Measurements from ENCODE around the gene ZNF292.

DNA sequence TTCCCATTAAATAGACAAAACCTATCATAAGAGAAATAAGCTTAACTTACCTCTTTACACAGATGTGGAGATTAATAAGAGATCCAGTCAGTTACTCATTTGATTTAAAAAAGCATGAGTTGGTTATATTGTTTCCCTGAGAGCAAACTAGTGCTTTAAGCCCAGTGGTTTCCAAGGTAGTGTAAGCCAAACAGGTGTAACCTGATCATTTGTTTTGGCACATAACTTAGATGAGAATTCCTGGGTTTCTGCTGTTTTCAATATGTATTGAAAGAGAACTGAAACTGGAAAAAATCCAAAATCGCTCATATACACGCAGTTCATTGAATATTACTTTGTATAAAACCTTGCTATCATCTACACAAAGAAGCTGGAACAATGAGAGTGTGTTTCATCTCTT, 136.5 kb downstream of the ZNF292 start:
- TF ChIP-seq, protein P1, sequence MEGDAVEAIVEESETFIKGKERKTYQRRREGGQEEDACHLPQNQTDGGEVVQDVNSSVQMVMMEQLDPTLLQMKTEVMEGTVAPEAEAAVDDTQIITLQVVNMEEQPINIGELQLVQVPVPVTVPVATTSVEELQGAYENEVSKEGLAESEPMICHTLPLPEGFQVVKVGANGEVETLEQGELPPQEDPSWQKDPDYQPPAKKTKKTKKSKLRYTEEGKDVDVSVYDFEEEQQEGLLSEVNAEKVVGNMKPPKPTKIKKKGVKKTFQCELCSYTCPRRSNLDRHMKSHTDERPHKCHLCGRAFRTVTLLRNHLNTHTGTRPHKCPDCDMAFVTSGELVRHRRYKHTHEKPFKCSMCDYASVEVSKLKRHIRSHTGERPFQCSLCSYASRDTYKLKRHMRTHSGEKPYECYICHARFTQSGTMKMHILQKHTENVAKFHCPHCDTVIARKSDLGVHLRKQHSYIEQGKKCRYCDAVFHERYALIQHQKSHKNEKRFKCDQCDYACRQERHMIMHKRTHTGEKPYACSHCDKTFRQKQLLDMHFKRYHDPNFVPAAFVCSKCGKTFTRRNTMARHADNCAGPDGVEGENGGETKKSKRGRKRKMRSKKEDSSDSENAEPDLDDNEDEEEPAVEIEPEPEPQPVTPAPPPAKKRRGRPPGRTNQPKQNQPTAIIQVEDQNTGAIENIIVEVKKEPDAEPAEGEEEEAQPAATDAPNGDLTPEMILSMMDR (IDR thresholded peaks at IDR 0.05) = no peak
- TF ChIP-seq POLR2A (IDR thresholded peaks at IDR 0.05) = no peak

Measured in stomach (tissue), 4 donors.